Spleen (tissue), 7 donors: Measurements from ENCODE around the gene UBASH3A.

Source experiments
- POLR2A ChIP-seq, 3 donors: fragments of 450-650 bp; IDR thresholded peaks; one replicate each; pipeline ENCODE4 v1.5.1; 2017; ENCODE audit warnings: antibody characterized with exemption in 3 of 3, mild to moderate bottlenecking in 1 of 3
- POLR2AphosphoS5 ChIP-seq, 3 donors: sonication (generic); formaldehyde crosslinking; IDR thresholded peaks; one replicate each; pipeline ENCODE4 v1.5.1; 2017; ENCODE audit warnings: antibody characterized with exemption in 3 of 3
- TF ChIP-seq, protein P1 (sequence below), 11 experiments: fragments of 200-600 bp in 7 of 11; fragments of 450-650 bp in 4 of 11; sonication (generic) in 4 of 11; IDR thresholded peaks in 8 of 11; conservative IDR thresholded peaks in 3 of 11; 1 replicate in 7 of 11; 2 replicates in 4 of 11; pipeline versions ENCODE4 v1.4.0 to v1.8.0; 2016 to 2021; ENCODE audit warnings: antibody characterized with exemption in 11 of 11, inconsistent platforms in 4 of 11, mild to moderate bottlenecking in 1 of 11
- donor health status: DM: no; HTN: no; CAD: no; lungs with moderate emphysema.
- donor health status: DM: no; HTN: no; CAD: no.
- donor health status: DM: no; HTN: no; CAD: no.

- TF ChIP-seq POLR2A (IDR thresholded peaks at IDR 0.05) (no peak), POLR2AphosphoS5 (IDR thresholded peaks at IDR 0.05) (no peak)
- TF ChIP-seq, protein P1, sequence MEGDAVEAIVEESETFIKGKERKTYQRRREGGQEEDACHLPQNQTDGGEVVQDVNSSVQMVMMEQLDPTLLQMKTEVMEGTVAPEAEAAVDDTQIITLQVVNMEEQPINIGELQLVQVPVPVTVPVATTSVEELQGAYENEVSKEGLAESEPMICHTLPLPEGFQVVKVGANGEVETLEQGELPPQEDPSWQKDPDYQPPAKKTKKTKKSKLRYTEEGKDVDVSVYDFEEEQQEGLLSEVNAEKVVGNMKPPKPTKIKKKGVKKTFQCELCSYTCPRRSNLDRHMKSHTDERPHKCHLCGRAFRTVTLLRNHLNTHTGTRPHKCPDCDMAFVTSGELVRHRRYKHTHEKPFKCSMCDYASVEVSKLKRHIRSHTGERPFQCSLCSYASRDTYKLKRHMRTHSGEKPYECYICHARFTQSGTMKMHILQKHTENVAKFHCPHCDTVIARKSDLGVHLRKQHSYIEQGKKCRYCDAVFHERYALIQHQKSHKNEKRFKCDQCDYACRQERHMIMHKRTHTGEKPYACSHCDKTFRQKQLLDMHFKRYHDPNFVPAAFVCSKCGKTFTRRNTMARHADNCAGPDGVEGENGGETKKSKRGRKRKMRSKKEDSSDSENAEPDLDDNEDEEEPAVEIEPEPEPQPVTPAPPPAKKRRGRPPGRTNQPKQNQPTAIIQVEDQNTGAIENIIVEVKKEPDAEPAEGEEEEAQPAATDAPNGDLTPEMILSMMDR (IDR thresholded peaks at IDR 0.05 in 8 of 11, conservative IDR thresholded peaks at IDR 0.05 in 3 of 11) = no peak
These were observed 26.3 kb upstream of the UBASH3A start for GRCh38 chr21:42377211-42377950.
